Measurements from ENCODE around the gene DYSF.

DYSF gene

GRCh38 chr2:71517851-71518250 is 64.5 kb downstream of the DYSF start:
- TF ChIP-seq CTCF (IDR thresholded peaks at IDR 0.05; ENCODE audit: low read depth, low read length) = no peak
- H3K4me3 ChIP-seq (ENCODE audit: low read depth, low read length) = no peak overlapping the region

GRCh38 chr2:71521436-71521950 is 68.1 kb downstream of the DYSF start:
- no peak overlapping the region for H3K4me3 ChIP-seq (ENCODE audit: low read depth, low read length)
- TF ChIP-seq CTCF (IDR thresholded peaks at IDR 0.05; ENCODE audit: low read depth, low read length) = no peak

DNA sequence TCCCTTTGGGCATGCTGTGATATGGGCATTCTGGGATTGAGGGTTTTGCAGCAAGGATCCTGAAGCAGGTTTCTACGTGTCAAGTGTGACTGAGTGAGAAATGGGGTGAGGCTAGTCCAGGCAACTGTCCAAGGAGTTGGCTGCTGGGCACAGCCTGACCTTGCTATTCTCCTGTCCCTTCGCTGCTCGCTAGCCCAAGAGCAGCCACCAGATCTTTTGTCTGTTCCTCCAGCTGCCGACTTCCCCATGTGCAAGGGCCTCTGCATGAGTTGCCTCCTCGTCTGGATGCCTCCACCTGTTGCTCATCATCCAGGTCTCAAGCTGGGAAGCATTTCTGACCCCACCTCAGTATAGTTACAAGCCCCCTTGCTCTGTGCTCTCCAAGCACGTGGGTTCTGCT is 71.1 kb downstream of the DYSF start:
- no peak overlapping the region for H3K4me3 ChIP-seq (ENCODE audit: low read depth, low read length)
- no peak for TF ChIP-seq CTCF (IDR thresholded peaks at IDR 0.05; ENCODE audit: low read depth, low read length)

GRCh38 chr2:71526141-71526540 is 72.8 kb downstream of the DYSF start:
- TF ChIP-seq CTCF (IDR thresholded peaks at IDR 0.05; ENCODE audit: low read depth, low read length) = no peak
- H3K4me3 ChIP-seq (ENCODE audit: low read depth, low read length) = no peak overlapping the region

- no peak overlapping the region for H3K4me3 ChIP-seq (ENCODE audit: low read depth, low read length)
- no peak for TF ChIP-seq CTCF (IDR thresholded peaks at IDR 0.05; ENCODE audit: low read depth, low read length)
These were observed 73.6 kb downstream of the DYSF start for GRCh38 chr2:71526975-71527374.

DNA sequence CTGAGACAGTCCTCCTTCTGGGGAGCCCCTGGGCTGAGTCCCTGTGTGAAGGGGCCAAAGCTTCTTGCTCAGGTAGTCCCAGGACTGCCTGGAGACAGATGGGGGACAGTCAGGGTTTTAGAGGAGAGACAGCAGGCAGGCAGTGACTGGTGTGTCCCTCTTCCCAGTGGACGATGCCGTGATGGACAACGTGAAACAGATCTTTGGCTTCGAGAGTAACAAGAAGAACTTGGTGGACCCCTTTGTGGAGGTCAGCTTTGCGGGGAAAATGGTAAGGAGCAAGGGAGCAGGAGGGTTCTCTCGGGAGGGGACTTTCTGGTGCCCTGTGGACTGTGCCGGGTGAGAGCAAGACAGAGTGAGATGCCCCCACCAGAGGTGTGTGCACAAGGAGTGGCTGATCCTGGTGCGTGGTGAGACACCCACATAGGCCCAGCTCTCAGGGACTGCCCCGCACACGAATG is 74.8 kb downstream of the DYSF start:
- no peak overlapping the region for H3K4me3 ChIP-seq (ENCODE audit: low read depth, low read length)
- no peak for TF ChIP-seq CTCF (IDR thresholded peaks at IDR 0.05; ENCODE audit: low read depth, low read length)

GRCh38 chr2:71528749-71529148 is 75.4 kb downstream of the DYSF start:
- no peak overlapping the region for H3K4me3 ChIP-seq (ENCODE audit: low read depth, low read length)
- TF ChIP-seq CTCF (IDR thresholded peaks at IDR 0.05; ENCODE audit: low read depth, low read length) = no peak

Measured in WI38 (cell line).